ENCODE measurements around the gene IL1B. TPM values are rescaled to one million over a fixed set of nuclear protein-coding genes. Genes with fewer than 3 reads are reported as not detected.
"Not testable (repeated sequence)": the region's sequence is repeated elsewhere in the genome, so short reads cannot be mapped to it uniquely, and the experiment has no call there.

The IL1B gene
- polyA plus RNA-seq, 1 of the 3 experiments (the other 2 are of a cell fraction), result 0.25 TPM

- no peak for DNase-seq
- 16% methylated on average over 1 of the region's 1 CpG for WGBS (ENCODE audit: low lambda C conversion rate)
- CTCF ChIA-PET, result interaction anchor here (0.6 to 1.5 kb wide), 2 partner anchors 85 to 106 kb away, joined by 3 to 5 read pairs; no protein-coding TSS in a partner anchor
- Histone ChIP-seq H3K4me2 (no peak overlapping the region), H3K9me3 (no peaks in the 10 kb centered on the region), H3K9me2 (no peaks in the 10 kb centered on the region), H3K27ac (ENCODE audit: low read depth in 2 of 2, low read length in 1 of 2) (no peak overlapping the region), H3K4me3 (ENCODE audit: low read depth in 2 of 2, low read length in 1 of 2) (no peak overlapping the region), H3K9ac (no peak overlapping the region), H3K27me3 (ENCODE audit: insufficient read depth) (no peaks in the 10 kb centered on the region; the same call in 1 of the 2 replicates), H3K79me2 (ENCODE audit: insufficient read depth) (no peaks in the 10 kb centered on the region), H3K4me1 (ENCODE audit: control insufficient read depth in 1 of 2, insufficient read depth in 2 of 2, low read depth in 1 of 2, low read length in 1 of 2) (no peaks in the 10 kb centered on the region; a peak in 1 of 4 replicates), H3K36me3 (replicated peaks in 1 of 2; ENCODE audit: control insufficient read depth in 1 of 2, insufficient read depth in 2 of 2, low read length in 1 of 2) (no peaks in the 10 kb centered on the region), H2AFZ (ENCODE audit: low read depth) (no peak overlapping the region), H3F3A (replicated peaks; ENCODE audit: insufficient read depth) (no peaks in the 10 kb centered on the region), H4K20me1 (ENCODE audit: insufficient read depth) (no peaks in the 10 kb centered on the region)
- POLR2A ChIA-PET, result no interaction called here
- TF ChIP-seq USF1 (IDR thresholded peaks at IDR 0.05; ENCODE audit: borderline replicate concordance, low read depth) (no peak), ZBTB33 (IDR thresholded peaks at IDR 0.05; ENCODE audit: borderline replicate concordance, low read depth) (no peak), RCOR1 (IDR thresholded peaks at IDR 0.05; ENCODE audit: low read length) (no peak), FOSL2 (IDR thresholded peaks at IDR 0.05; ENCODE audit: borderline replicate concordance, low read depth) (no peak), IRF3 (IDR thresholded peaks at IDR 0.05; ENCODE audit: low read depth, low read length) (no peak), EZH2phosphoT487 (IDR thresholded peaks at IDR 0.05; ENCODE audit: borderline replicate concordance, low read depth) (no peak), RAD21 (IDR thresholded peaks at IDR 0.05; ENCODE audit: low read length) (no peak), MXI1 (IDR thresholded peaks at IDR 0.05; ENCODE audit: low read depth, low read length) (no peak), RXRA (IDR thresholded peaks at IDR 0.05; ENCODE audit: borderline replicate concordance, low read depth) (no peak), SMC3 (IDR thresholded peaks at IDR 0.05; ENCODE audit: low read depth, low read length) (no peak), FOXM1 (IDR thresholded peaks at IDR 0.05; ENCODE audit: low read depth) (no peak), RFX5 (IDR thresholded peaks at IDR 0.05; ENCODE audit: low read length) (no peak), GATA2 (CRISPR knock-in tag; IDR thresholded peaks at IDR 0.05) (no peak)
Measured at GRCh38 chr2:112834396-112835037, 2.1 kb downstream of the IL1B start.

- Histone ChIP-seq H2AFZ (ENCODE audit: low read depth) (no peak overlapping the region), H3K27ac (ENCODE audit: low read depth in 2 of 2, low read length in 1 of 2) (no peak overlapping the region), H3K9me2 (no peaks in the 10 kb centered on the region), H3K4me3 (ENCODE audit: low read depth in 2 of 2, low read length in 1 of 2) (no peak overlapping the region), H3K4me1 (ENCODE audit: control insufficient read depth in 1 of 2, insufficient read depth in 2 of 2, low read depth in 1 of 2, low read length in 1 of 2) (no peaks in the 10 kb centered on the region; a peak in 1 of 4 replicates), H3F3A (replicated peaks; ENCODE audit: insufficient read depth) (no peaks in the 10 kb centered on the region), H3K27me3 (ENCODE audit: insufficient read depth) (no peaks in the 10 kb centered on the region; the same call in 1 of the 2 replicates), H3K9ac (no peak overlapping the region), H3K79me2 (ENCODE audit: insufficient read depth) (no peaks in the 10 kb centered on the region), H3K4me2 (no peak overlapping the region), H3K36me3 (replicated peaks in 1 of 2; ENCODE audit: control insufficient read depth in 1 of 2, insufficient read depth in 2 of 2, low read length in 1 of 2) (no peaks in the 10 kb centered on the region), H4K20me1 (ENCODE audit: insufficient read depth) (no peaks in the 10 kb centered on the region), H3K9me3 (no peaks in the 10 kb centered on the region)
- POLR2A ChIA-PET, result no interaction called here
- CTCF ChIA-PET, result interaction anchor here (0.6 to 1.5 kb wide), 3 partner anchors 33 to 106 kb away, joined by 3 to 5 read pairs (median 3); no protein-coding TSS in a partner anchor
- no peak for TF ChIP-seq EP300 (IDR thresholded peaks at IDR 0.05; ENCODE audit: borderline replicate concordance in 1 of 2, low read depth in 1 of 2, low read length in 1 of 2)
- no peak for DNase-seq
Measured at GRCh38 chr2:112833976-112834375, 2.6 kb downstream of the IL1B start.

GRCh38 chr2:112833639-112833931 lies 3.0 kb downstream of the IL1B start:
- DNase-seq; H3K9ac ChIP-seq; H3K36me3 ChIP-seq (replicated peaks in 1 of 2; ENCODE audit: control insufficient read depth in 1 of 2, insufficient read depth in 2 of 2, low read length in 1 of 2); POLR2A ChIA-PET; H3K4me2 ChIP-seq; H3K4me3 ChIP-seq (ENCODE audit: low read depth in 2 of 2, low read length in 1 of 2); H2AFZ ChIP-seq (ENCODE audit: low read depth); H4K20me1 ChIP-seq (ENCODE audit: insufficient read depth); H3K4me1 ChIP-seq (ENCODE audit: control insufficient read depth in 1 of 2, insufficient read depth in 2 of 2, low read depth in 1 of 2, low read length in 1 of 2); H3K9me3 ChIP-seq; H3K79me2 ChIP-seq (ENCODE audit: insufficient read depth); H3K27ac ChIP-seq (ENCODE audit: low read depth in 2 of 2, low read length in 1 of 2); H3K27me3 ChIP-seq (ENCODE audit: insufficient read depth); H3F3A ChIP-seq (replicated peaks; ENCODE audit: insufficient read depth); H3K9me2 ChIP-seq: not testable (repeated sequence)
- 37% methylated on average over 5 of the region's 5 CpGs for WGBS (ENCODE audit: low lambda C conversion rate)
- CTCF ChIA-PET, result interaction anchor here (1.3 kb wide), 1 partner anchor 34 kb away, joined by 3 read pairs; no protein-coding TSS in a partner anchor
